ENCODE measurements around the gene DDHD1.
"Not testable (repeated sequence)": the region's sequence is repeated elsewhere in the genome, so short reads cannot be mapped to it uniquely, and the experiment has no call there.

Gene DDHD1

DNA sequence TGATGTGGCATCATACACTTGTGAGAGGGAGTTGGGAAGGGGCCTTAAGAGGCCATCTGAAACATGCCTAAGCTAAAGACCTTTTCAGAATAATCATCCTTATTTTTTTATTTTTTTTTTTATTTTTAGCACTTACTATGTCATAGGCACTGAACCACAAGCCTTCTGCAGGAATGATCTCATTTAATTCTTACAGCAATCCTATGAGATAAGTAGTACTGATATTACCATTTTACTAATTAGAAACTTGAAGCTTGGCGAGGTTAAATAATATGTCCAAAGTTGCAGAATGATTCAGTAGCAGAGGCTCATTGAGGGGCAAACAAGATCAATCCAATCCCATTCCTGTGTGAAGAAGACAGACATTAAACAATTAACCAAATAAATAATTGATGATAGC is 33.4 kb upstream of the DDHD1 start:
- H3K9ac ChIP-seq (ENCODE audit: low read length) = no peak overlapping the region
- no peak overlapping the region for H3K4me2 ChIP-seq (ENCODE audit: low read depth, low read length, poor library complexity, severe bottlenecking)
- H3F3A ChIP-seq (ENCODE audit: insufficient read depth) = no peaks in the 10 kb centered on the region
- no peaks in the 10 kb centered on the region for H4K20me1 ChIP-seq (ENCODE audit: low read depth, low read length)
- H3K9me2 ChIP-seq (replicated peaks; ENCODE audit: insufficient read depth, low read length) = no peaks in the 10 kb centered on the region
- H3K27me3 ChIP-seq (ENCODE audit: low read length) = no peaks in the 10 kb centered on the region
- no peaks in the 10 kb centered on the region for H3K36me3 ChIP-seq (ENCODE audit: low read length)
- no peaks in the 10 kb centered on the region for H3K79me2 ChIP-seq (ENCODE audit: insufficient read depth, low read length)
- TF ChIP-seq EZH2phosphoT487 (conservative IDR thresholded peaks at IDR 0.05; ENCODE audit: low read length) = no peak
- TF ChIP-seq, protein P1, sequence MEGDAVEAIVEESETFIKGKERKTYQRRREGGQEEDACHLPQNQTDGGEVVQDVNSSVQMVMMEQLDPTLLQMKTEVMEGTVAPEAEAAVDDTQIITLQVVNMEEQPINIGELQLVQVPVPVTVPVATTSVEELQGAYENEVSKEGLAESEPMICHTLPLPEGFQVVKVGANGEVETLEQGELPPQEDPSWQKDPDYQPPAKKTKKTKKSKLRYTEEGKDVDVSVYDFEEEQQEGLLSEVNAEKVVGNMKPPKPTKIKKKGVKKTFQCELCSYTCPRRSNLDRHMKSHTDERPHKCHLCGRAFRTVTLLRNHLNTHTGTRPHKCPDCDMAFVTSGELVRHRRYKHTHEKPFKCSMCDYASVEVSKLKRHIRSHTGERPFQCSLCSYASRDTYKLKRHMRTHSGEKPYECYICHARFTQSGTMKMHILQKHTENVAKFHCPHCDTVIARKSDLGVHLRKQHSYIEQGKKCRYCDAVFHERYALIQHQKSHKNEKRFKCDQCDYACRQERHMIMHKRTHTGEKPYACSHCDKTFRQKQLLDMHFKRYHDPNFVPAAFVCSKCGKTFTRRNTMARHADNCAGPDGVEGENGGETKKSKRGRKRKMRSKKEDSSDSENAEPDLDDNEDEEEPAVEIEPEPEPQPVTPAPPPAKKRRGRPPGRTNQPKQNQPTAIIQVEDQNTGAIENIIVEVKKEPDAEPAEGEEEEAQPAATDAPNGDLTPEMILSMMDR (IDR thresholded peaks at IDR 0.05; ENCODE audit: insufficient read depth, low read length, poor library complexity, severe bottlenecking) = no peak
- no peak overlapping the region for H2AFZ ChIP-seq (ENCODE audit: low read depth, low read length, severe bottlenecking)
- H3K9me3 ChIP-seq (ENCODE audit: insufficient read depth, low read length) = no peaks in the 10 kb centered on the region
- no peak overlapping the region for H3K4me3 ChIP-seq (ENCODE audit: insufficient read depth, low read length, poor library complexity, severe bottlenecking)
- H3K27ac ChIP-seq (ENCODE audit: low read depth, low read length) = no peak overlapping the region

DNA sequence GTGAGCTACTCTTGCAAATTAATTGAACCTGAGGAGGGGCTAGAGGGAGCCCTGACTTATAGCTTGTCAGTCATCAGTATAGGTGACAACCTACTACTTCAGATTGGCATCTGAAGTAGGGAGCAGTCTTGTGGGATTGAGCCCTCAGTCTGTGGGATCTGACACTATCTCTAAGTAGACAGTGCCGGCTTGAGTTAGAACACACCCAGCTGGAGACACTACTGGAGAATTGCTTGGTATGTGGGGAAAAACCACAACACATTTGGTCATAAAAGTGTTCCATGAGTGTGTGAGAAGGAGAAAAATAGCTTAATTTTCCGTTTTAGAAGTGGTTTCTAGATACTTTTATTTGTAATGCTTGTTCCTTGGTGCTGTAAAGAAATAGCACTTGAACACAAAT is 30.5 kb upstream of the DDHD1 start:
- no peaks in the 10 kb centered on the region for H3K9me3 ChIP-seq (ENCODE audit: insufficient read depth, low read length)
- TF ChIP-seq, protein P1 (IDR thresholded peaks at IDR 0.05; ENCODE audit: insufficient read depth, low read length, poor library complexity, severe bottlenecking) = no peak
- TF ChIP-seq EZH2phosphoT487 (conservative IDR thresholded peaks at IDR 0.05; ENCODE audit: low read length) = no peak
- H3K4me2 ChIP-seq (ENCODE audit: low read depth, low read length, poor library complexity, severe bottlenecking) = no peak overlapping the region
- no peaks in the 10 kb centered on the region for H3K27me3 ChIP-seq (ENCODE audit: low read length)
- H3K36me3 ChIP-seq (ENCODE audit: low read length) = no peaks in the 10 kb centered on the region
- no peak overlapping the region for H3K27ac ChIP-seq (ENCODE audit: low read depth, low read length)
- no peaks in the 10 kb centered on the region for H3F3A ChIP-seq (ENCODE audit: insufficient read depth)
- no peaks in the 10 kb centered on the region for H3K79me2 ChIP-seq (ENCODE audit: insufficient read depth, low read length)
- no peak overlapping the region for H2AFZ ChIP-seq (ENCODE audit: low read depth, low read length, severe bottlenecking)
- H3K9me2 ChIP-seq (replicated peaks; ENCODE audit: insufficient read depth, low read length) = no peaks in the 10 kb centered on the region
- H4K20me1 ChIP-seq (ENCODE audit: low read depth, low read length) = no peaks in the 10 kb centered on the region
- H3K9ac ChIP-seq (ENCODE audit: low read length) = no peak overlapping the region
- H3K4me3 ChIP-seq (ENCODE audit: insufficient read depth, low read length, poor library complexity, severe bottlenecking) = no peak overlapping the region

- Histone ChIP-seq H3K9me2 (replicated peaks; ENCODE audit: insufficient read depth, low read length) (no peaks in the 10 kb centered on the region), H3K4me3 (ENCODE audit: insufficient read depth, low read length, poor library complexity, severe bottlenecking) (no peak overlapping the region), H3K79me2 (ENCODE audit: insufficient read depth, low read length) (no peaks in the 10 kb centered on the region), H4K20me1 (ENCODE audit: low read depth, low read length) (no peaks in the 10 kb centered on the region), H3K36me3 (ENCODE audit: low read length) (no peaks in the 10 kb centered on the region), H3K27ac (ENCODE audit: low read depth, low read length) (no peak overlapping the region), H3K27me3 (ENCODE audit: low read length) (no peaks in the 10 kb centered on the region), H3K9ac (ENCODE audit: low read length) (no peak overlapping the region), H3F3A (ENCODE audit: insufficient read depth) (no peaks in the 10 kb centered on the region), H2AFZ (ENCODE audit: low read depth, low read length, severe bottlenecking) (no peak overlapping the region), H3K9me3 (ENCODE audit: insufficient read depth, low read length) (no peaks in the 10 kb centered on the region), H3K4me2 (ENCODE audit: low read depth, low read length, poor library complexity, severe bottlenecking) (no peak overlapping the region)
- TF ChIP-seq, protein P1 (IDR thresholded peaks at IDR 0.05; ENCODE audit: insufficient read depth, low read length, poor library complexity, severe bottlenecking) = no peak
- TF ChIP-seq EZH2phosphoT487 (conservative IDR thresholded peaks at IDR 0.05; ENCODE audit: low read length) = no peak
These were observed 29.9 kb upstream of the DDHD1 start for GRCh38 chr14:53183056-53183455.

DNA sequence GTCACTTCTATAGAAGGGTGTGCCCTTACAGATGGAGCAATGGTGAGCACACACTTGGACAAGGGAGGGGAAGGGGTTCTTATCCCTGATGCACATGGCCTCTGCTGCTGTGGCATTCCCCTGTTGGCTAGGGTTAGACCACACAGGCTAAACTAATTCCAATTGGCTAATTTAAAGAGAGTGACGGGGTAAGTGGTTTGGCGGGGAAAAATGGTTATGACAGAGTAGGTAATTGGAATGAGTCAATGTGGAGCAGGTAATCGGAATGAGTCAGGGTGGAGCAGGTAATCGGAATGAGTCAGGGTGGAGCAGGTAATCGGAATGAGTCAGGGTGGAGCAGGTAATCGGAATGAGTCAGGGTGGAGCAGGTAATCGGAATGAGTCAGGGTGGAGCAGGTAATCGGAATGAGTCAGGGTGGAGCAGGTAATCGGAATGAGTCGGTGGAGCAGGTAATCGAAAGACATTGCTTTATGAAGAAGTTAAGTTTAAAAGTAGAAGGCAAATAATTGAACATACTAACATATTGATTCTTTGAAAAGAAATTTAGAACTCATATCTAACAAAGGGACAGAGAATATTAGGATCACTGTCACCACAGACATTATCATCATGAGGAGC is 28.4 kb upstream of the DDHD1 start:
- H3F3A ChIP-seq (ENCODE audit: insufficient read depth); H3K27me3 ChIP-seq (ENCODE audit: low read length); H3K79me2 ChIP-seq (ENCODE audit: insufficient read depth, low read length); H3K4me3 ChIP-seq (ENCODE audit: insufficient read depth, low read length, poor library complexity, severe bottlenecking); H3K4me2 ChIP-seq (ENCODE audit: low read depth, low read length, poor library complexity, severe bottlenecking); H2AFZ ChIP-seq (ENCODE audit: low read depth, low read length, severe bottlenecking); H3K27ac ChIP-seq (ENCODE audit: low read depth, low read length); H3K36me3 ChIP-seq (ENCODE audit: low read length); H3K9me3 ChIP-seq (ENCODE audit: insufficient read depth, low read length); H4K20me1 ChIP-seq (ENCODE audit: low read depth, low read length); H3K9ac ChIP-seq (ENCODE audit: low read length); H3K9me2 ChIP-seq (replicated peaks; ENCODE audit: insufficient read depth, low read length): not testable (repeated sequence)
